A673 (cell line): ENCODE data around the gene FBXW8. TPM values are rescaled to one million over a fixed set of nuclear protein-coding genes. Genes with fewer than 3 reads are reported as not detected.

Experiments
- BruUV-seq: library from RNA; stranded (reverse); fragments of 400-500 nt; replicated peaks from 2 replicates; lab custom pipeline; 2021; lab: Mats Ljungman, UMichigan
- CTCF ChIA-PET: fragments of 300-600 bp; sonication (Branson Sonifier 250); formaldehyde crosslinking; loops from one replicate; lab custom pipeline; 2022; ENCODE audit warnings: antibody characterized with exemption; lab: Charles Lee
- POLR2A ChIA-PET: fragments of 300-600 bp; sonication (Branson Sonifier 250); formaldehyde crosslinking; loops from one replicate; lab custom pipeline; 2022; ENCODE audit warnings: antibody characterized with exemption; ENCODE audit not compliant: low non-redundant PET; lab: Charles Lee
- DNase-seq: peaks from one replicate; pipeline ENCODE4 v3.0.0-alpha.2; 2015; ENCODE audit warnings: low spot score
- H3K27ac ChIP-seq: fragments of 200-600 bp; sonication (generic); 2 replicates; pipeline ENCODE4 v1.5.1; 2016; ENCODE audit warnings: mixed run types, low read depth, mild to moderate bottlenecking, mixed read lengths, antibody characterized with exemption, low read length; ENCODE audit not compliant: poor library complexity, severe bottlenecking
- H3K27me3 ChIP-seq: fragments of 200-600 bp; sonication (generic); replicated peaks from 2 replicates; pipeline ENCODE4 v1.6.1; 2017; ENCODE audit warnings: mixed run types, low read depth, mild to moderate bottlenecking, mixed read lengths, antibody characterized with exemption, low read length; ENCODE audit not compliant: insufficient read depth, poor library complexity
- H3K36me3 ChIP-seq: fragments of 200-600 bp; sonication (generic); 2 replicates; pipeline ENCODE4 v1.6.1; 2016; ENCODE audit warnings: mixed run types, mild to moderate bottlenecking, mixed read lengths, antibody characterized with exemption, low read length; ENCODE audit not compliant: insufficient read depth, poor library complexity, severe bottlenecking
- H3K4me1 ChIP-seq: fragments of 200-600 bp; sonication (generic); 2 replicates; pipeline ENCODE4 v1.6.1; 2017; ENCODE audit warnings: mixed run types, mild to moderate bottlenecking, mixed read lengths, antibody characterized with exemption, low read length; ENCODE audit not compliant: insufficient read depth, poor library complexity, severe bottlenecking
- H3K4me3 ChIP-seq: fragments of 200-600 bp; sonication (generic); 2 replicates; pipeline ENCODE4 v1.5.1; 2016; ENCODE audit warnings: low read depth, mixed run types, mild to moderate bottlenecking, mixed read lengths, low read length; ENCODE audit not compliant: poor library complexity, severe bottlenecking
- H3K9me3 ChIP-seq: fragments of 200-600 bp; sonication (generic); 2 replicates; pipeline ENCODE4 v1.6.1; 2016; ENCODE audit warnings: mixed run types, low read depth, mild to moderate bottlenecking, mixed read lengths, antibody characterized with exemption, low read length; ENCODE audit not compliant: poor library complexity, severe bottlenecking
- EZH2 ChIP-seq: fragments of 200-600 bp; sonication (generic); IDR thresholded peaks from 2 replicates; pipeline ENCODE4 v1.6.1; 2017; ENCODE audit warnings: borderline replicate concordance, low read depth, mild to moderate bottlenecking, mixed read lengths, antibody characterized with exemption, low read length; ENCODE audit not compliant: poor library complexity, severe bottlenecking
- intact Hi-C: fragments of 100-400 bp; cut with micrococcal nuclease; formaldehyde crosslinking; loops from one replicate; pipeline ENCODE4 v1.10.0; 2022; ENCODE audit not compliant: unreplicated experiment
- total RNA-seq: library from RNA; stranded (reverse); gene quantifications from 2 replicates; pipeline ENCODE4 v1.2.3, GENCODE V29; 2021
- TF ChIP-seq, protein P1 (sequence below): fragments of 300-800, 200-600 bp; sonication (generic); conservative IDR thresholded peaks from 2 replicates; pipeline ENCODE4 v1.5.1; 2017; ENCODE audit warnings: low read depth, mild to moderate bottlenecking, antibody characterized with exemption, low read length, moderate library complexity, mixed read lengths

FBXW8 gene
- total RNA-seq, 1 experiment from 2014 or later, result 14.8 TPM

DNA sequence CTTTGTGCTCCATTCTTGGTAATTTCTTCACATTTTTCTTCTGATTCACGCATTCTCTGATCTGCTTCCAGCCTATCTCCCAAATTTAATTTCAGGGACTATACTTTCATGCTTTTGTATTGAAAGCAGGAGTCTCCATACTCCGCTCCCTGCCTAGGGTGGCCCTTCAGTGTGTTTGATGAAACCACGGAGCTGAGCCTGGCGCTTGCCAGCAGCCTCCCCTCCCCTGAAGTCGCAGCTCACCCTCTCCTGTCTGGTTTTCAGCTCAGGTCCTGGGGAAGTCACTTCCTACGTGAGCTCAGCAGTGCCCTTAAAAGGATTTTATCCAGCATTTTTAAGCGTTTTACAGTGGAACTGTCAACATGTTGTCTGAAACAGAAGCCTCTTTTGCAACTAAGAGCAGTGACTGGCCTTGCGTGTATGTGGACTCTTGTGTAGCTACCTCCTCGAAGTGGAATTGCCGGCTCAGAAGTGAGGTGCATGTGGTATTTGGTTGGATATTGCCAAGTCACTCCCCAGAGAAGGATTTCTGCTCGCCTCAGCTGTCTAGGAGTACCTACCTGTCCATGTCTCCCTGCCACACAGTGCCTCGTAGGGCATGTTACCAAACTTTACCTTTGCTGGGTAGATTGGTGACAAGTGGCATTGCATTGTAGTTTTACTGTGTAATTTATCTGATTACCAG is 109.9 kb downstream of the FBXW8 start:
- intact Hi-C loops, result loop anchor here (10.0 kb wide), 1 partner anchor 316 kb away; no protein-coding TSS in a partner anchor
- DNase-seq, result no peak
- Histone ChIP-seq H3K27ac (no peak overlapping the region), H3K27me3 (no peaks in the 10 kb centered on the region), H3K9me3 (no peaks in the 10 kb centered on the region), H3K4me3 (no peak overlapping the region), H3K36me3 (peaks cover 19% of the 10 kb centered on the region), H3K4me1 (no peaks in the 10 kb centered on the region)
- ChIA-PET CTCF (no interaction called here), POLR2A (no interaction called here)
- no TSS peak for BruUV-seq
- TF ChIP-seq, protein P1, sequence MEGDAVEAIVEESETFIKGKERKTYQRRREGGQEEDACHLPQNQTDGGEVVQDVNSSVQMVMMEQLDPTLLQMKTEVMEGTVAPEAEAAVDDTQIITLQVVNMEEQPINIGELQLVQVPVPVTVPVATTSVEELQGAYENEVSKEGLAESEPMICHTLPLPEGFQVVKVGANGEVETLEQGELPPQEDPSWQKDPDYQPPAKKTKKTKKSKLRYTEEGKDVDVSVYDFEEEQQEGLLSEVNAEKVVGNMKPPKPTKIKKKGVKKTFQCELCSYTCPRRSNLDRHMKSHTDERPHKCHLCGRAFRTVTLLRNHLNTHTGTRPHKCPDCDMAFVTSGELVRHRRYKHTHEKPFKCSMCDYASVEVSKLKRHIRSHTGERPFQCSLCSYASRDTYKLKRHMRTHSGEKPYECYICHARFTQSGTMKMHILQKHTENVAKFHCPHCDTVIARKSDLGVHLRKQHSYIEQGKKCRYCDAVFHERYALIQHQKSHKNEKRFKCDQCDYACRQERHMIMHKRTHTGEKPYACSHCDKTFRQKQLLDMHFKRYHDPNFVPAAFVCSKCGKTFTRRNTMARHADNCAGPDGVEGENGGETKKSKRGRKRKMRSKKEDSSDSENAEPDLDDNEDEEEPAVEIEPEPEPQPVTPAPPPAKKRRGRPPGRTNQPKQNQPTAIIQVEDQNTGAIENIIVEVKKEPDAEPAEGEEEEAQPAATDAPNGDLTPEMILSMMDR, result no peak
- no peak for TF ChIP-seq EZH2

DNA sequence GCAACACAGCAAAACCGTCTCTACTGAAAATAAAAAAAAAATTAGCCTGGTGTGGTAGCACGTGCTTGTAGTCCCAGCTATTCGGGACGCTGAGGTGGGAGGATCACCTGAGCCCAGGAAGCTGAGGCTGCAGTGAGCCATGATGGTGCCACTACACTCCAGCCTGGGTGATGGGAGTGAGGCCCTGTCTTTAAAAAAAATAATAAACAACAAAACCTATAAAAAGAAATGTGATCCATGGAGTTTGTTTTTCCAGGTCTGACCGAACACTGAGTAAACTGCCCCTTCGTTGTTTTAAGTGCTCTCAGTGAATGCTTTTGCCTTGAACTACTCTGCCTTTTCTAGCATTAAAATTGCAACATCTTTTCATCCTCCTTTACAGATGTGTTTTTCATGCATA is 111.7 kb downstream of the FBXW8 start:
- CTCF ChIA-PET, result no interaction called here
- no peak for DNase-seq
- H3K4me3 ChIP-seq, result no peak overlapping the region
- peaks cover 22% of the 10 kb centered on the region for H3K36me3 ChIP-seq
- H3K4me1 ChIP-seq, result no peaks in the 10 kb centered on the region
- no peaks in the 10 kb centered on the region for H3K27me3 ChIP-seq
- POLR2A ChIA-PET, result no interaction called here
- no peak overlapping the region for H3K27ac ChIP-seq
- intact Hi-C loops, result loop anchor here (10.0 kb wide), 1 partner anchor 318 kb away; no protein-coding TSS in a partner anchor
- H3K9me3 ChIP-seq, result no peaks in the 10 kb centered on the region
- BruUV-seq, result no TSS peak
- TF ChIP-seq EZH2, result no peak
- TF ChIP-seq, protein P1, result no peak

DNA sequence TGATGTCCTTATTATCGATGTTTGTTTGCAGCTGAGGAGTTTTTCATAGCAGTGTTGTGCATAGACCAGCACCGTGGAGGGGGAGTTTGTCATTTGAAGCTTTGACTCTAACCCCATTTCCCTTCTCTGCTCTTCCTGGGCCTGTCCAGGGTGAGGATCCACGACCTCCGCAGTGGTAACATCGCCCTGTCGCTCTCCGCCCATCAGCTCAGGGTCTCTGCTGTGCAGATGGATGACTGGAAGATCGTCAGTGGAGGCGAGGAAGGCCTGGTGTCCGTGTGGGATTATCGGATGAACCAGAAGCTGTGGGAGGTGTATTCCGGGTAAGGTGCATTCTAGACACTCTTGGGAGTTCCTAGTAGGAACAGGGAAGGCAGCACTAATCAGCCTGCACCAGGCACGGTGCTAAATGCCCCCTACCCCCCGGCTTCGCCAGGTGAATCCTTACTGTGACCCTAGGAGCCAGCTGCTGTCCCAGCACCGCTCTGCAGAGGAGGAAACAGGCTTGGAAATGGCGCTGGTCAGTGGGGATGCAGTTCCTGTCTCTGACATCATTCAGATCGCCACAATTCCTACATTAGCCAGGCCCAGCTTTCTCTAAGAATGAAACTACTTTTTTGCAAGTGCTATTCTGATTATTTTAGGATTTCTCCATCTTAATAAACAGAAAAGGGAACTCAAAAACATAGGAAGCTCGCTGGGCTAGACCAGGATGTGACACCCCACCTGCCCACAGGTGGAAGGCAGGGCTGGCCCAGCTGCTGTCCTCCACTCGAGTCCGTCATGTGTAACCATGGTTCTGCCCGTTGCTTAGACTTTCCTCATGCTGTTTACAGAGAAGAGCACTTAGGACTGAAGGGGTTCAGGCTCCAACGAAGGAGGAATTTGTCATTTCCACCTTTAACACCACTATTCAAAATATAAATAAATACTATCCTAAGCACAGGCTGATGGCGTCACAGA is 113.5 kb downstream of the FBXW8 start:
- Histone ChIP-seq H3K27me3 (no peaks in the 10 kb centered on the region), H3K36me3 (peaks cover 29% of the 10 kb centered on the region), H3K27ac (no peak overlapping the region), H3K9me3 (no peaks in the 10 kb centered on the region), H3K4me1 (no peaks in the 10 kb centered on the region), H3K4me3 (no peak overlapping the region)
- no peak for TF ChIP-seq EZH2
- TF ChIP-seq, protein P1, result no peak
- ChIA-PET CTCF (no interaction called here), POLR2A (no interaction called here)
- BruUV-seq, result no TSS peak
- DNase-seq, result no peak
- intact Hi-C loops, result loop anchor here (10.0 kb wide), 1 partner anchor 319 kb away; no protein-coding TSS in a partner anchor
